OCI-M1 (cell line): ENCODE measurements around the gene RALGPS1.

Experiments
- DNase-seq: peaks from one replicate; lab custom pipeline; 2025; lab: John Stamatoyannopoulos, UW

Gene RALGPS1

GRCh38 chr9:126907058-126907457 lies 7.5 kb upstream of the RALGPS1 start:
- DNase-seq: no peak

GRCh38 chr9:126915281-126915816 lies 767 bp downstream of the RALGPS1 start:
- no peak for DNase-seq

DNA sequence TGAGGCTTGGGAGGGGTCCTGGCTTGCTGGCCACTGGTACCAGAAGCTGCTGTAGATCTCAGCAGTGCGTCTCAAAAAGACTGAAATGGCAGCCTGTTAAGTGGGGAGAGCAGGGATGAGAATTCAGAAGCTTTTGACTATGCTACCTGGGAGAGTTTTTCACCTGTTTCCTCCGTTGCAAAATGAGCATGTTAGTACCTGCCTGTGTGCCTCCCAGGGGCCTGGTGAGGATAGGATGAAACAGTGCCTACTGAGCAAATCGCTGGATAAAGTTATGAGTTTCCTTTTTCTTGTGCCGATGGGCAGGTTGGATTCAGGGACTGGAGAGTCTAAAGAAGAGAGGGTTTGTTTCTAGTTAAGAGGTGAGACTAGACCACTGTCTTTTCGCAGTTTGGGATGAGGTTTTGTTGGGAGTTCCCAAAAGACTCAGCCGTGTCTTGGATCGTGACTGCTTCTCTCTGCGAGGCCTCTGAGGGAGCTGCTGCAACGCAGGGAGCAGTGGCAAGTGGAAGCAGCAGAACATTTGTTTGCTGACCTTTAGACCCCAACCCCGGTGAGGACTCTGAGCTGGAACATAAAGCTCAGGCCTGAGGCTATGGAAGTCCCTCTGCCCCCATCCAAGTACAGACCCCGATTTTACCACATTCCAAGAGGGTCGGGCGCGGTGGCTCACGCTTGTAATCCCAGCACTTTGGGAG lies 1.4 kb downstream of the RALGPS1 start:
- no peak for DNase-seq

DNA sequence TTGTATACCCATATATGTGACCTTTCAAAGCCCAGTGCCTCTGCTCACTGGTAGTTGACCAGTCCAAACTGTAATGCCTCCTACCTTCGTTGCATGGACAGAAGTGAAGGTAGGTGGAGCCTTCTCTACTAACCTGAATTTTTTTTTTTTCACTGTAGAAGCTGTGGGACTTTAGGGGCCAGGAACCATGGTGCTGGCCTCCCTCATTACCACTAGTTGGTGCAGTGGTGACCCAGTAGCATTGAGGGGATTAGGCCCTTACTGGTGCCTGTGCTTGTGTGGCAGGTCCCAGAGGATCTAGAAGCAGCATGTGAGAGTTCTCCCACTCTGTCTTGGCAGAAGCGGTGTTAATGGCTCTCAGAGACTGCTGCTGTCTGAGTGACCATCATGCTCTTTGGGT lies 2.3 kb downstream of the RALGPS1 start:
- DNase-seq: peak; percentile 28

DNA sequence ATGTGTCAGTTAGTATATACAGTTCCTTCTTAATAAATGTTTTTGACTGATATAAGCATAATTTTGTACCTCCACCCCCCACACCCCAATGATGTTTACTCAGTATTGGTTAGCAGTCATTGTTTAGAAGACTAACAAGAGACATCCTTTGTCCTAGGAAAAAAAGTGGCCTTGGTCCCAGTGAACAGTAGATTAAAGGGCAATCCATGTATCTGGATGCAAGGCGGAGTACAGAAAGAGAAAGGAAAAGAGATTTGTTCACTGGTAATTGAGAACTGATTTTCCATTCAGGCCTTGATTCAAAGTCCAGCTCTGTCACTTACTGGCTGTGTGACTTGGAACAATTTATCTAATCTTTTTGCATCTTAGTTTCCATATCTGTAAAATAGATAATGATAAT lies 4.6 kb downstream of the RALGPS1 start:
- no peak for DNase-seq

- no peak for DNase-seq
Observed at GRCh38 chr9:126925876-126926275, 11.3 kb downstream of the RALGPS1 start.

GRCh38 chr9:126926364-126926763 lies 11.8 kb downstream of the RALGPS1 start:
- DNase-seq: no peak

GRCh38 chr9:126927419-126927818 lies 12.8 kb downstream of the RALGPS1 start:
- no peak for DNase-seq

GRCh38 chr9:126932871-126933321 lies 18.3 kb downstream of the RALGPS1 start:
- no peak for DNase-seq

GRCh38 chr9:126933334-126933980 lies 18.9 kb downstream of the RALGPS1 start:
- DNase-seq: no peak

DNA sequence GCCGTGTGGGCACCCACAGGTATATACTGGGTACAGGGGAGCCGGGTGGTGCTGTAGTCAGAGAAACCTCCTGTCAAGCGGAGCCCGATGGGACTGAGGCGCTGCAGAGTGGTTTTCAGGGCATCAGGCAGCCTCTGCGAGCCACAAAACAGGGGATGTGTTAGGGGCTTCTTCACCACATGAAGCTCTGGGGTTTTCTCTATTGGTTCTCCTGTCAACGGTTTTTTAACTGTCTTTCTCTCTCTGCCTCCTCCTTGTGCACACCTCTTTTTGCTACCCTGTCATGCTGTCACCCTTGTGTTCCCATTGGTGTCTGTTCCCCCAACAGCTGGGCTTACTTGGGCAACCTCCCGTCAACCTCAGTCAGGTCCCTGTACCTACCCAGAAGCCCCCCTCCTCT lies 19.9 kb downstream of the RALGPS1 start:
- DNase-seq: no peak

- DNase-seq: no peak
Observed at GRCh38 chr9:126935630-126936029, 21.0 kb downstream of the RALGPS1 start.

- DNase-seq: no peak
Observed at GRCh38 chr9:126937444-126937843, 22.9 kb downstream of the RALGPS1 start.

DNA sequence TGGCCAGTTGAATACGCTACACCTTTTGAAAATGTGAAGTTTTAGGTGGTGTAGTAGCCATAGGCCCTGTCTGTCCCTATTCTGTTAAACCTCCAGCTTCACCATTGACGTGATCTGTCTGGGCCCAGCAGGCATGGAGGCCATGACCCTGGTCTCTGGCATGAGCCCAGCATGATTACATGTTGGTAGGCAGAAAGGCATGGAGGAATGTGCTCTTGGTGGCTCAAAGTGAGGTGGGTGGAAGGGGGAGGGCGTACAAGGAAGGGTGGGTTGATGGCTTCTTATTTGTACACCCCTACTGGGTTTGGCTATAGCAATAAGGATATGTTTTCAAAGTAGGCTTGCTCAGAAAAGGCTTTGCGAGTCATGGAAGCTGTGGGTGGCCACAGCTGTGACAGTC lies 23.7 kb downstream of the RALGPS1 start:
- DNase-seq: no peak

GRCh38 chr9:126939821-126940221 lies 25.2 kb downstream of the RALGPS1 start:
- no peak for DNase-seq

DNA sequence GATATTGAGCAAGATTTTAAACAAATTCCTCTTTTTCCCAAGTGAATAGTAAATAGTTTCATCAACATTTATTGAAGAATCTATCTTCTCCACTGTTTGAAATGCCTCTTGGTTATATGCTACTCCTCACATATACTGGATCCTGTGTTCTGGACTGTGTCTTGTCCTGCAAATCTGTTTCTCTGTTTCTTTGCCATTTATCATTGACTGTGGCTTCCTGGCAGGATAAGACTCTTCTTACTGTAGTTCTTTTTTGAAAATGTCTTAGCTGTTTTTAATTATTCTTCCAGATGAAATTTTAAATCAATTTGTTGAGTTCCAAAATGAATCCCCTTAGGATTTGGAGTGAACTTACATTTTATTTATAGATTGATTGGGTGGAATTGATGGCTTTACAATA lies 27.8 kb downstream of the RALGPS1 start:
- DNase-seq: no peak

DNA sequence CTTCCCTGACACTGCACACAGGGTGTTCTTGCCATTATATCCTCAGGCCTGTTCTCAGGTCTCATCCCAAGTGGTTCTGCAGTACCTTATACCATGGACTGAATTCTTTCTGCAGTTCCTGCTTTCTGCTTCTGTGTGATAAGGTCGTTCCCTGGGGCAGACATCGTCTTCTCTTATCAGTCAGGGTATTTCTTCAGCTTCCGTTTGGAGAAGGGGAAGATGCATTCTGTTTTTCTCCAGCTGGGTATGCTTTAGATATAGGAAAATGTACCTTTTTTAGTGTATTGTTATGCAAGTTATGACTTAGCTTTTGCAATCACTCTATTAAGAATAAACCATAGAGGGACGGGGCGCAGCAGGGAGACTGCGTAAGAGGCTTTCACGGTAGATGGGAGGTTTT lies 31.1 kb downstream of the RALGPS1 start:
- DNase-seq: peak; percentile 84

- DNase-seq: no peak
Observed at GRCh38 chr9:126947529-126947928, 32.9 kb downstream of the RALGPS1 start.

DNA sequence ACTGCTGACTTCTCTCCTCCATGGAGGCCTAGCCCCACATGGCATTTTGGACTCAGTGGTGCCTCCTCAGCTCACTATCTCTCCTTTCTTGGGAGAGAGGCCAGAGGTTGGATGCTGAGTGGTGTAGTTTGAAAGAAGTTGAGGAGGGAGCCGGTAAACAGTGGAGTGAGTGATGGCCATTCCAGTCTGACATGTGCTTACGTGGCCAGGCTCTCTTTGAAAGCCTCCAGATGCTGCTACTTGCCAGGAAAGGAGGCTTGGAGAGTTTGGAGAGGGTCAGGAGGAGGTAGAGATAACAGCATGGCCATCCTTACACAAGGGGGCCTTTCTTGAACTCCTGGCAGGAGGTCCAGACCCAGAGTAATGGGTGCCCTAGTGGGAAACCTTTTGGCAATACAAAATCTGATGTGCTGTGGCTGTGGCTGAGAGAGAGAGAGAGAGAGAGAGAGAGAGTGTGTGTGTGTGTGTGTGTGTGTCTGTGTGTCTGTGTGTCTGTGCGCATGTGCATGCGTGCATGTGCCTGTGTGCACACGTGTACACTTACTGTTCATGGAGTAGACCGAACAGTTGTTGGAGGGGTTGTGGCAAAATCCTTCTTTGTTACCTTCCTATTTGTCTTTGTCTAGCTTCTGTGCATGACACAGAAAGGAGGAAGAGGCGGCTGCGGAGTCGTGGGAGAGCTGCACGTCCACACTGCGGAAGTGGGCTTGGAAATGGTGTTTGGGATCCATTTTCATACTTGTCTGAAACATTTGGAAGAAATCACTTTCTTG lies 37.8 kb downstream of the RALGPS1 start:
- DNase-seq: no peak

- no peak for DNase-seq
Observed at GRCh38 chr9:126953041-126953809, 38.6 kb downstream of the RALGPS1 start.

- no peak for DNase-seq
Observed at GRCh38 chr9:126955811-126956210, 41.2 kb downstream of the RALGPS1 start.
